NCI-H774 (cell line): Measurements from ENCODE around the gene GMPPA.

ENCODE experiments used
- DNase-seq: peaks from one replicate; lab custom pipeline; 2025; lab: John Stamatoyannopoulos, UW

Gene GMPPA

GRCh38 chr2:219506802-219507526, 8.3 kb downstream of the GMPPA start:
- no peak for DNase-seq

- no peak for DNase-seq
Observed at GRCh38 chr2:219507581-219508443, 9.1 kb downstream of the GMPPA start.

GRCh38 chr2:219508444-219508734, 9.7 kb downstream of the GMPPA start:
- no peak for DNase-seq

- DNase-seq, result no peak
Observed at GRCh38 chr2:219508971-219509779, 10.5 kb downstream of the GMPPA start.

GRCh38 chr2:219509780-219510511, 11.3 kb downstream of the GMPPA start:
- DNase-seq, result peak; percentile 17

- DNase-seq, result no peak
Observed at GRCh38 chr2:219510512-219511135, 11.9 kb downstream of the GMPPA start.

- DNase-seq, result no peak
Observed at GRCh38 chr2:219511547-219512325, 13.0 kb downstream of the GMPPA start.

- DNase-seq, result no peak
Observed at GRCh38 chr2:219512524-219513216, 14.0 kb downstream of the GMPPA start.

GRCh38 chr2:219513787-219514186, 15.1 kb downstream of the GMPPA start:
- no peak for DNase-seq

- DNase-seq, result no peak
Observed at GRCh38 chr2:219514196-219514761, 15.6 kb downstream of the GMPPA start, which contains the start of gene ASIC4. ASIC4 (plus strand) TSS chr2:219514482; CDS start chr2:219514725, 243 bp downstream.

- no peak for DNase-seq
Observed at GRCh38 chr2:219514836-219515235, 16.1 kb downstream of the GMPPA start.

GRCh38 chr2:219515874-219516629, 17.4 kb downstream of the GMPPA start:
- no peak for DNase-seq

GRCh38 chr2:219516888-219517287, 18.2 kb downstream of the GMPPA start:
- DNase-seq, result no peak

GRCh38 chr2:219517954-219518778, 19.5 kb downstream of the GMPPA start:
- DNase-seq, result no peak

- no peak for DNase-seq
Observed at GRCh38 chr2:219519526-219519916, 20.8 kb downstream of the GMPPA start.

- no peak for DNase-seq
Observed at GRCh38 chr2:219520079-219520478, 21.4 kb downstream of the GMPPA start.

- no peak for DNase-seq
Observed at GRCh38 chr2:219521066-219521880, 22.6 kb downstream of the GMPPA start.
